OCI-LY1 (cell line): Measurements from ENCODE around the gene ITCH.

Experiments
- EZH2 ChIP-seq: fragments of 200-600 bp; sonication (generic), shearing (Covaris generic); IDR thresholded peaks from 2 replicates; pipeline ENCODE4 v1.8.0; 2017; ENCODE audit warnings: borderline replicate concordance, mixed run types, mild to moderate bottlenecking, antibody characterized with exemption, low read length, moderate library complexity, mixed read lengths
- TF ChIP-seq, protein P1 (sequence below): fragments of 200-600 bp; sonication (generic), shearing (Covaris generic); IDR thresholded peaks from 2 replicates; pipeline ENCODE4 v1.5.1; 2017; ENCODE audit warnings: mild to moderate bottlenecking, antibody characterized with exemption, low read length, moderate library complexity, mixed read lengths

- TF ChIP-seq EZH2 = no peak
- TF ChIP-seq, protein P1, sequence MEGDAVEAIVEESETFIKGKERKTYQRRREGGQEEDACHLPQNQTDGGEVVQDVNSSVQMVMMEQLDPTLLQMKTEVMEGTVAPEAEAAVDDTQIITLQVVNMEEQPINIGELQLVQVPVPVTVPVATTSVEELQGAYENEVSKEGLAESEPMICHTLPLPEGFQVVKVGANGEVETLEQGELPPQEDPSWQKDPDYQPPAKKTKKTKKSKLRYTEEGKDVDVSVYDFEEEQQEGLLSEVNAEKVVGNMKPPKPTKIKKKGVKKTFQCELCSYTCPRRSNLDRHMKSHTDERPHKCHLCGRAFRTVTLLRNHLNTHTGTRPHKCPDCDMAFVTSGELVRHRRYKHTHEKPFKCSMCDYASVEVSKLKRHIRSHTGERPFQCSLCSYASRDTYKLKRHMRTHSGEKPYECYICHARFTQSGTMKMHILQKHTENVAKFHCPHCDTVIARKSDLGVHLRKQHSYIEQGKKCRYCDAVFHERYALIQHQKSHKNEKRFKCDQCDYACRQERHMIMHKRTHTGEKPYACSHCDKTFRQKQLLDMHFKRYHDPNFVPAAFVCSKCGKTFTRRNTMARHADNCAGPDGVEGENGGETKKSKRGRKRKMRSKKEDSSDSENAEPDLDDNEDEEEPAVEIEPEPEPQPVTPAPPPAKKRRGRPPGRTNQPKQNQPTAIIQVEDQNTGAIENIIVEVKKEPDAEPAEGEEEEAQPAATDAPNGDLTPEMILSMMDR = no peak
These were observed 1.1 kb downstream of the ITCH start for GRCh38 chr20:34364223-34364506.
